ENCODE results near the gene PHF13. TPM values are rescaled to one million over a fixed set of nuclear protein-coding genes. Genes with fewer than 3 reads are reported as not detected.

PHF13 gene
- total and polyA plus RNA-seq, 9 of the 15 experiments (the other 6 are each of a cell fraction or from before 2014, with no cell fraction given) = 1.8 to 36.1 (median 11.7) TPM

GRCh38 chr1:6603915-6604558 lies 9.5 kb upstream of the PHF13 start:
- H3K36me3 ChIP-seq (ENCODE audit: control insufficient read depth, insufficient read depth, low read length) = peaks cover 17% of the 10 kb centered on the region; the same call in 2 of the 3 replicates
- CTCF ChIA-PET (ENCODE audit: low intra/inter-chr PET ratio) = no interaction called here
- peak in 2 of 4 experiments; percentile 72 to 90 for DNase-seq (ENCODE audit: extremely low read depth in 1 of 4, low spot score in 3 of 4)
- POLR2A ChIA-PET = interaction anchor here (0.8 to 10.7 kb wide), 13 partner anchors 9 to 212 kb away, joined by 3 to 221 read pairs (median 8); partner anchors contain the start of genes PHF13, THAP3 and ZBTB48
- intact Hi-C loops (cut with micrococcal nuclease) = no loop called here
- peak; percentile 84 for FAIRE-seq
- peak overlapping the region; percentile 89 for H3K4me3 ChIP-seq
- peak overlapping the region; percentile 75 for H3K4me2 ChIP-seq (ENCODE audit: insufficient read depth, low read length)
- H3K9ac ChIP-seq (ENCODE audit: insufficient read depth in 1 of 2, low read depth in 2 of 2, low read length in 2 of 2) = peak overlapping the region; percentile 95 to 96
- WGBS (ENCODE audit: insufficient coverage, low coverage, missing lambda C conversion rate) = 20% methylated on average over 19 of the region's 19 CpGs
- H3K4me1 ChIP-seq (replicated peaks in 1 of 2; ENCODE audit: control insufficient read depth in 2 of 2, insufficient read depth in 2 of 2, low read length in 2 of 2) = peaks cover 29 to 50% of the 10 kb centered on the region in 2 experiments
- peak overlapping the region; percentile 100 for H2AFZ ChIP-seq (ENCODE audit: low read depth, low read length)
- BruUV-seq (replicated peaks) = no TSS peak
- peaks cover 25% of the 10 kb centered on the region for H4K20me1 ChIP-seq (replicated peaks; ENCODE audit: control insufficient read depth, insufficient read depth, low read length)
- in situ Hi-C loops (cut with MboI) = no loop called here
- peak overlapping the region; percentile 99 for H3K27ac ChIP-seq (ENCODE audit: extremely low read depth, low read depth, low read length)
- peaks cover 11% of the 10 kb centered on the region for H3K9me1 ChIP-seq (ENCODE audit: control insufficient read depth, insufficient read depth, low read length)
- H3K9me3 ChIP-seq (replicated peaks; ENCODE audit: control insufficient read depth, insufficient read depth, low read depth, low read length) = no peaks in the 10 kb centered on the region
- peak; percentile 10 for ATAC-seq
- H3K79me2 ChIP-seq (ENCODE audit: control insufficient read depth, insufficient read depth, low read length) = peaks cover 36% of the 10 kb centered on the region
- H3K27me3 ChIP-seq (ENCODE audit: control insufficient read depth in 2 of 2, insufficient read depth in 2 of 2, low read length in 2 of 2) = no peaks in the 10 kb centered on the region
- peak; percentile 77; the same call in 1 of the 2 replicates for TF ChIP-seq ZNF347 (CRISPR knock-in tag; IDR thresholded peaks at IDR 0.05; ENCODE audit: low read depth)
- TF ChIP-seq SRSF1 (IDR thresholded peaks at IDR 0.05; ENCODE audit: low read depth, low read length) = no peak
- no peak for TF ChIP-seq ZHX1 (conservative IDR thresholded peaks at IDR 0.05; ENCODE audit: low read length)
- TF ChIP-seq THAP12 (CRISPR knock-in tag; IDR thresholded peaks at IDR 0.05) = no peak
- TF ChIP-seq E2F4 (CRISPR knock-in tag; IDR thresholded peaks at IDR 0.05; ENCODE audit: low read depth) = no peak
- TF ChIP-seq SRF (CRISPR knock-in tag; IDR thresholded peaks at IDR 0.05) = peak; percentile 69 to 90; a peak in 3 of 4 replicates
- TF ChIP-seq NFXL1 (CRISPR knock-in tag; IDR thresholded peaks at IDR 0.05) = 0 out of 2 replicates have a peak, but pooled peaks have one; percentile 18
- TF ChIP-seq ZC3H8 (IDR thresholded peaks at IDR 0.05) = no peak
- TF ChIP-seq BACH1 (tag; IDR thresholded peaks at IDR 0.05) = peak; percentile 63; the same call in 1 of the 2 replicates
- peak; percentile 87 for TF ChIP-seq HMGXB4 (CRISPR knock-in tag; IDR thresholded peaks at IDR 0.05)
- peak in 1 of 2 experiments; percentile 73; a peak in 2 of 3 replicates for TF ChIP-seq CBX3 (IDR thresholded peaks at IDR 0.05; ENCODE audit: borderline replicate concordance in 1 of 2, low read length in 2 of 2)
- TF ChIP-seq SPI1 (IDR thresholded peaks at IDR 0.05; ENCODE audit: borderline replicate concordance, low read depth, low read length) = no peak

Data from K562 (cell line).